Sigmoid colon (tissue), 4 donors: Measurements from ENCODE around the gene MAST2.

Experiments used
- POLR2A ChIP-seq, 2 donors: fragments of 450-650 bp; IDR thresholded peaks; one replicate each; pipeline ENCODE4 v1.6.1; 2016; ENCODE audit warnings: antibody characterized with exemption in 2 of 2, mild to moderate bottlenecking in 2 of 2, moderate library complexity in 2 of 2
- POLR2AphosphoS5 ChIP-seq, 4 donors: sonication (generic); formaldehyde crosslinking; IDR thresholded peaks; one replicate each; pipeline ENCODE4 v1.6.1; 2017; ENCODE audit warnings: antibody characterized with exemption in 4 of 4
- TF ChIP-seq, protein P1 (sequence below), 4 experiments: fragments of 450-650 bp in 3 of 4; fragments of 200-600 bp in 1 of 4; IDR thresholded peaks; one replicate each; pipeline ENCODE4 v1.5.1; 2016 to 2019; ENCODE audit warnings: antibody characterized with exemption in 4 of 4, mild to moderate bottlenecking in 3 of 4, moderate library complexity in 2 of 4

DNA sequence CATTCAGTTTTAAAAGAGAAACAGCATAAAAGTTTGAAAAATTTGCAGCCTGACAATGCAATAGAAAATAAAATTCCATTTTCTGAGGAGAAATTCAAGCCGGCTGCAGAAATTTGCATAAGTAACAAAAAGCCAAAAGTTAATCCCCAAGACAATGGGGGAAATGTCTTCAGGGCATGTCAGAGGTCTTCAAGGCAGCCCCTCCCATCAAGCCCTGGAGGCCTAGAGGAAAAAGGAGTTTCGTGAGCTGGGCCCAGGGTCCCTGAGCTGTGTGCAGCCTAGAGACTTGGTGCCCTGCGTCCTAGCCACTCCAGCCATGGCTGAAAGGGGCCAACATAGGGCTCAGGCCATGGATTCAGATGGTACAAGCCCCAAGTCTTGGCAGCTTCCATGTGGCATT is 254.4 kb downstream of the MAST2 start:
- TF ChIP-seq, protein P1, sequence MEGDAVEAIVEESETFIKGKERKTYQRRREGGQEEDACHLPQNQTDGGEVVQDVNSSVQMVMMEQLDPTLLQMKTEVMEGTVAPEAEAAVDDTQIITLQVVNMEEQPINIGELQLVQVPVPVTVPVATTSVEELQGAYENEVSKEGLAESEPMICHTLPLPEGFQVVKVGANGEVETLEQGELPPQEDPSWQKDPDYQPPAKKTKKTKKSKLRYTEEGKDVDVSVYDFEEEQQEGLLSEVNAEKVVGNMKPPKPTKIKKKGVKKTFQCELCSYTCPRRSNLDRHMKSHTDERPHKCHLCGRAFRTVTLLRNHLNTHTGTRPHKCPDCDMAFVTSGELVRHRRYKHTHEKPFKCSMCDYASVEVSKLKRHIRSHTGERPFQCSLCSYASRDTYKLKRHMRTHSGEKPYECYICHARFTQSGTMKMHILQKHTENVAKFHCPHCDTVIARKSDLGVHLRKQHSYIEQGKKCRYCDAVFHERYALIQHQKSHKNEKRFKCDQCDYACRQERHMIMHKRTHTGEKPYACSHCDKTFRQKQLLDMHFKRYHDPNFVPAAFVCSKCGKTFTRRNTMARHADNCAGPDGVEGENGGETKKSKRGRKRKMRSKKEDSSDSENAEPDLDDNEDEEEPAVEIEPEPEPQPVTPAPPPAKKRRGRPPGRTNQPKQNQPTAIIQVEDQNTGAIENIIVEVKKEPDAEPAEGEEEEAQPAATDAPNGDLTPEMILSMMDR (IDR thresholded peaks at IDR 0.05): no peak
- TF ChIP-seq POLR2A (IDR thresholded peaks at IDR 0.05): no peak
- TF ChIP-seq POLR2AphosphoS5 (IDR thresholded peaks at IDR 0.05): no peak
